Measurements from ENCODE around the gene C3orf85.
A peak's percentile ranks its signal among the peaks of the same experiment; 100 is the strongest.

Gene C3orf85

GRCh38 chr3:109178708-109179107 is 42.2 kb downstream of the C3orf85 start:
- DNase-seq (ENCODE audit: low read depth) = no peak
- H3K4me3 ChIP-seq (ENCODE audit: low read depth, low read length) = no peak overlapping the region
- in situ Hi-C loops (cut with HindIII; ENCODE audit: low sequenced_read_pairs) = no loop called here
- TF ChIP-seq, protein P1, sequence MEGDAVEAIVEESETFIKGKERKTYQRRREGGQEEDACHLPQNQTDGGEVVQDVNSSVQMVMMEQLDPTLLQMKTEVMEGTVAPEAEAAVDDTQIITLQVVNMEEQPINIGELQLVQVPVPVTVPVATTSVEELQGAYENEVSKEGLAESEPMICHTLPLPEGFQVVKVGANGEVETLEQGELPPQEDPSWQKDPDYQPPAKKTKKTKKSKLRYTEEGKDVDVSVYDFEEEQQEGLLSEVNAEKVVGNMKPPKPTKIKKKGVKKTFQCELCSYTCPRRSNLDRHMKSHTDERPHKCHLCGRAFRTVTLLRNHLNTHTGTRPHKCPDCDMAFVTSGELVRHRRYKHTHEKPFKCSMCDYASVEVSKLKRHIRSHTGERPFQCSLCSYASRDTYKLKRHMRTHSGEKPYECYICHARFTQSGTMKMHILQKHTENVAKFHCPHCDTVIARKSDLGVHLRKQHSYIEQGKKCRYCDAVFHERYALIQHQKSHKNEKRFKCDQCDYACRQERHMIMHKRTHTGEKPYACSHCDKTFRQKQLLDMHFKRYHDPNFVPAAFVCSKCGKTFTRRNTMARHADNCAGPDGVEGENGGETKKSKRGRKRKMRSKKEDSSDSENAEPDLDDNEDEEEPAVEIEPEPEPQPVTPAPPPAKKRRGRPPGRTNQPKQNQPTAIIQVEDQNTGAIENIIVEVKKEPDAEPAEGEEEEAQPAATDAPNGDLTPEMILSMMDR (IDR thresholded peaks at IDR 0.05; ENCODE audit: low read depth, low read length, missing control alignments) = no peak

GRCh38 chr3:109184726-109185125 is 48.2 kb downstream of the C3orf85 start:
- in situ Hi-C loops (cut with HindIII; ENCODE audit: low sequenced_read_pairs) = no loop called here
- TF ChIP-seq, protein P1 (IDR thresholded peaks at IDR 0.05; ENCODE audit: low read depth, low read length, missing control alignments) = no peak
- no peak overlapping the region for H3K4me3 ChIP-seq (ENCODE audit: low read depth, low read length)
- no peak for DNase-seq (ENCODE audit: low read depth)

GRCh38 chr3:109187390-109187789 is 50.9 kb downstream of the C3orf85 start:
- in situ Hi-C loops (cut with HindIII; ENCODE audit: low sequenced_read_pairs) = no loop called here
- no peak overlapping the region for H3K4me3 ChIP-seq (ENCODE audit: low read depth, low read length)
- no peak for DNase-seq (ENCODE audit: low read depth)
- TF ChIP-seq, protein P1 (IDR thresholded peaks at IDR 0.05; ENCODE audit: low read depth, low read length, missing control alignments) = no peak

- no peak for DNase-seq (ENCODE audit: low read depth)
- no peak overlapping the region for H3K4me3 ChIP-seq (ENCODE audit: low read depth, low read length)
- in situ Hi-C loops (cut with HindIII; ENCODE audit: low sequenced_read_pairs) = no loop called here
- TF ChIP-seq, protein P1 (IDR thresholded peaks at IDR 0.05; ENCODE audit: low read depth, low read length, missing control alignments) = no peak
Measured at GRCh38 chr3:109188741-109189140, 52.2 kb downstream of the C3orf85 start.

- H3K4me3 ChIP-seq (ENCODE audit: low read depth, low read length) = no peak overlapping the region
- in situ Hi-C loops (cut with HindIII; ENCODE audit: low sequenced_read_pairs) = no loop called here
- TF ChIP-seq, protein P1 (IDR thresholded peaks at IDR 0.05; ENCODE audit: low read depth, low read length, missing control alignments) = no peak
- DNase-seq (ENCODE audit: low read depth) = no peak
Measured at GRCh38 chr3:109191421-109191820, 54.9 kb downstream of the C3orf85 start.

GRCh38 chr3:109195815-109196214 is 59.3 kb downstream of the C3orf85 start:
- TF ChIP-seq, protein P1 (IDR thresholded peaks at IDR 0.05; ENCODE audit: low read depth, low read length, missing control alignments) = no peak
- peak; percentile 1 for DNase-seq (ENCODE audit: low read depth)
- in situ Hi-C loops (cut with HindIII; ENCODE audit: low sequenced_read_pairs) = no loop called here
- no peak overlapping the region for H3K4me3 ChIP-seq (ENCODE audit: low read depth, low read length)
